ENCODE data around the gene CCDC14. TPM values are rescaled to one million over a fixed set of nuclear protein-coding genes. Genes with fewer than 3 reads are reported as not detected.

The CCDC14 gene, protein sequence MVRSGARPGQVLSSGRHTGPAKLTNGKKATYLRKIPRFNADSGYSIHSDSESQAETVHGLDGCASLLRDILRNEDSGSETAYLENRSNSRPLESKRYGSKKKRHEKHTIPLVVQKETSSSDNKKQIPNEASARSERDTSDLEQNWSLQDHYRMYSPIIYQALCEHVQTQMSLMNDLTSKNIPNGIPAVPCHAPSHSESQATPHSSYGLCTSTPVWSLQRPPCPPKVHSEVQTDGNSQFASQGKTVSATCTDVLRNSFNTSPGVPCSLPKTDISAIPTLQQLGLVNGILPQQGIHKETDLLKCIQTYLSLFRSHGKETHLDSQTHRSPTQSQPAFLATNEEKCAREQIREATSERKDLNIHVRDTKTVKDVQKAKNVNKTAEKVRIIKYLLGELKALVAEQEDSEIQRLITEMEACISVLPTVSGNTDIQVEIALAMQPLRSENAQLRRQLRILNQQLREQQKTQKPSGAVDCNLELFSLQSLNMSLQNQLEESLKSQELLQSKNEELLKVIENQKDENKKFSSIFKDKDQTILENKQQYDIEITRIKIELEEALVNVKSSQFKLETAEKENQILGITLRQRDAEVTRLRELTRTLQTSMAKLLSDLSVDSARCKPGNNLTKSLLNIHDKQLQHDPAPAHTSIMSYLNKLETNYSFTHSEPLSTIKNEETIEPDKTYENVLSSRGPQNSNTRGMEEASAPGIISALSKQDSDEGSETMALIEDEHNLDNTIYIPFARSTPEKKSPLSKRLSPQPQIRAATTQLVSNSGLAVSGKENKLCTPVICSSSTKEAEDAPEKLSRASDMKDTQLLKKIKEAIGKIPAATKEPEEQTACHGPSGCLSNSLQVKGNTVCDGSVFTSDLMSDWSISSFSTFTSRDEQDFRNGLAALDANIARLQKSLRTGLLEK
- total RNA-seq: 33.1 TPM in 2 replicates

DNA sequence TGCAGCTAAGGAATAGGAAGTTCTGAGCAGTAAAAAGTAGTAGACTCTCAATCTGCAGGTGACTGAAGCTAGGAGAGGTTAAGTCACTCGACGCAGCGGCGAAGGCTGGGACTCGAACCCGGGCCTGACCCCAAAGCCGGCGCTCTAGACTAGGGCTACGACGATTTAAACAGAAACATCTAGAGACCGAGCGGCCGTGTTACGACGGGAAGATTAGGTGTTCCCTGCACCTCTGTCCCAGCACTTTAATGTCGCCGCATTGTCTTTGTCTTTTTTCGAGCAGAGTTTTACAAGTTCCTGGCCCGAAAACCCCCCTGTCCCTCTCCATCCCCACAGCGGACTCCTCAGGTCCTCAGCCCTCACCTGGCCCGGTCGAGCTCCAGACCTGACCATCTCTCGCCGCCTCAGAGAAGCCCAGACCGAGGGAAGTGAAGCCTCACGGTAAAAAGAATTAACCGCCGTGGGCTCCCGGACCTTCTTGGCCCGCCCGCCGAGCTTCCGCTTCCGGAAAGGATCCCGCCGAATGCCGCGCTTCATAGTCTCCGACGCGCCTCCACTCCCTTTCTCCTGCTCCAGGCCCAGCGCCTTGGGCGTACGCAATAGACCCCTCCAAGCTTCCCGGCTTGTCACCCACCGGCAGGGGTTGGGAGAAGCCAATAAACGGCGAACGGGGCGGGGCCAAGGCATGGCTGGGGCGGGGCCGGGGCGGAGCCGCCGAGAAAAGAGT lies at the start of gene CCDC14:
CCDC14 (minus strand) TSS at position 449 of the 727 bp plus-strand sequence; CDS start at position 393, 56 bp downstream.

DNA sequence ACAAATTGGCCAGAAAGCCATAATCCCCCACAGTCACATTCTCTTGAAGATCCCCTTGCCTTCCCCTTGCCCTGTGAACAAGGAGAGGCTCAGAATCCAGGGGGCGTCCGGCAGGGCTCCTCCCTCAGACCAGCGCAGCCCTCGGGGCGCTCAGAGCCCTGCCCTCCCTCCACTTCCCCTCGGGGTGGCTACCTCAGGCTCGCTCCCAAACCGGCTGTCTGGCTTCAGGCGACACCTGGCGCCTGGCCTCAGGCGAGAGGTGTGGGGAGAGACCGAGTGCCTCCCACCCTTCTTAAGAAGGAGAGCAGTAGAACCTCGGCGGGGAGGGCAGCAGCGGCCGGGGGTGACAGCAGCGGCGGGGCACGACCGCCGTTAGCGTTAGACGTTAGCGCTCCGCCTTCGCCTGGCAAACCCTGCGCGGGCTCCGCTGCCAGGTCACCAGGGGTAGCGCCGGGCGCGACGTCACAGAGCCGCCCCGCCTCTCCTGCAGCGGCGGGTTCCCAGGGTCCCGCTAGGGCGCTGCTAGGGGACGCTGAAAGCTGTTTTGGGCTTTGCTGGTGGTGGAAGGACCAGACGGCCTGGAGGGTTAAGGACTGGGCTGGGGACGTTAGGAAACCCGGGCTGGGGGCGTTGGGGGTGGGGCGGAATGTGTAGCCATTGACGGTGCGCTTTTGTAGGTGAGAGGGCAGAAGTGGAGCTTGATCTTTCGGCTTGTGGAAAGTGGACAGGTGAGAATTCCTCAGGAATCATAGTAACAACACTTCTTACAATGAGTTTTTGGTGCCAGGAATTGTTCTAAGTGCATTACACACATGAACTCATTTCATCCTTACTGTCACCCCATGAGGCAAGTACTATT lies 30.9 kb upstream of the CCDC14 start, which contains the start of gene ROPN1:
ROPN1 (minus strand) TSS at position 395 of the 859 bp plus-strand sequence. CDS start 11,643 bp downstream, outside the sequence.

DNA sequence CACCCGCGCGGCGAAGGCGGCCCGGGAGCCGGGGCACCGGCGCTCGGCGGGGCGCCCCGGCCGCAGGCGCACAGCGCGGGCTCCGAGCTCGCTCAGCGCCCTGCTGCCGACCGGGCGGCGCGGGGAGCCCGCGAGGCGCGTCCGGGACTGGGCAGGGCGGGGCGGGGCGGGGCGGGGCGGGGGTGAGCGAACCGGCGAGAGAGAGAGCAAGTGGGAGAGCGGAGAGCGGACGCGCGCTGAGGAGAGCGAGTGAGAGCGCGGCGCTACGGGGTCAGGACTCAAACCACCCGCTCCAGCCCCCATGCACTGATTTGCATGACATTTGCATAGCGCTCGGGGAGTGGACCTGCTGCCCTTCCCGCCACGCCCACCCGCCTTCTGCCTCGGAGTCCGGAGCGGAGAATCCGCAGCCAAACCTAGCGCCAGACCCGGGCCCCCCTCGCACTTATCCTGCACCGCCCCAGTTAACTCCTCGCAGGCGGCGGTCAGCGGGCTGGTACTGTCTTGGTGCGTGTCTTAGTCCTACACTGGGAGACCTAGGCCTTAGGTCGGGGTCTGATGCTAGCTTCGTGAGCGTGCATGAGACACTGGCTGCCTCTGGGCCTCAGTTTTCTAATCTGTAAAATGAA lies 76.7 kb downstream of the CCDC14 start, which contains the start of gene MYLK:
MYLK (minus strand) TSS at position 130 of the 629 bp plus-strand sequence. CDS start 90,491 bp downstream, outside the sequence.

Other genes starting within 250 kb of the CCDC14 start
- 149 and 159 TPM in 2 replicates for gene MYLK, start 76.9 kb downstream of the CCDC14 start, total RNA-seq
- not detected in 2 replicates for gene ROPN1, start 30.9 kb upstream of the CCDC14 start, total RNA-seq
- 1.7 and 1.9 TPM in 2 replicates for gene KALRN, start 72.1 kb upstream of the CCDC14 start, total RNA-seq